ENCODE data around the gene TBC1D22A. TPM values are rescaled to one million over a fixed set of nuclear protein-coding genes. Genes with fewer than 3 reads are reported as not detected.

TBC1D22A gene
- polyA plus RNA-seq, 1 of the 3 experiments (the other 2 are of a cell fraction), result 16.5 TPM

DNA sequence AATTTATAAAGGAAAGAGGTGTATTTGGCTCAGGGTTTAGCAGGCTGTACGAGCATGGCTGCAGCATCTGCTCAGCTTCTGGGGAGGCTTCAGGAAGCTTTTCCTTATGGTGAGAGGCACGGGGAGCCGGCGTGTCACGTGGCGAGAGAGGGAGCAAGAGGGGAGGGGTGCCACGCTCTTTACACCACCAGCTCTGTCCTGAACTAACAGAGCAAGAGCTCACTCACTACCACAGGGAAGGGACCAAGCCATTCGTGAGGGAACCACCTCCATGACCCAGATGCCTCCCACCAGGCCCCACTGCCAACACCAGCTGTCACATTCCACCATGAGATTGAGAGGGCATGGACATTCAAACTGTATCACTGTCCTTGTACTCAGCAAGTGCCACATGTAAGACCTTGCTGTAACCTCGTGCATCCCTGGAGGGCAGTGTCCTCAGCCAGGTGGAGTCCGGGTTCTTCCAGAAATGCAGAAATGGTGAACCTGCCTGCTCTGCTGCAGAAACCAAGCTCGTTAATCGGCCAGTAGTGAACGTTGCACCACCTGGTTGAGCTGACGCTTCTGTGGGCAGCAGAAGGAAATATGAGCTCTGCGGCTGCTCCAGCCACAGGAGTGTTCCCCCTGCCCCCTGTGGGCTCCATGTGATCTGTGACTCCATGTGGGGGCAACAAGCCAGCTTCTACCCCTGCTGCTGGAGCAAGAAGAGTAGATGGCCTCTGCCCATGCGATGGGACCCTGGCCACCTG lies 368.6 kb downstream of the TBC1D22A start:
- Histone ChIP-seq H3K9me2 (no peaks in the 10 kb centered on the region), H3K9ac (no peak overlapping the region), H3K27ac (ENCODE audit: low read depth in 2 of 2, low read length in 1 of 2) (no peak overlapping the region), H3K27me3 (ENCODE audit: insufficient read depth) (no peaks in the 10 kb centered on the region), H3K36me3 (replicated peaks in 1 of 2; ENCODE audit: control insufficient read depth in 1 of 2, insufficient read depth in 2 of 2, low read length in 1 of 2) (no peaks in the 10 kb centered on the region), H3K79me2 (ENCODE audit: insufficient read depth) (no peaks in the 10 kb centered on the region), H3K4me3 (ENCODE audit: low read depth in 2 of 2, low read length in 1 of 2) (no peak overlapping the region), H2AFZ (ENCODE audit: low read depth) (no peak overlapping the region), H4K20me1 (ENCODE audit: insufficient read depth) (no peaks in the 10 kb centered on the region), H3K4me1 (ENCODE audit: control insufficient read depth in 1 of 2, insufficient read depth in 2 of 2, low read depth in 1 of 2, low read length in 1 of 2) (no peaks in the 10 kb centered on the region), H3F3A (replicated peaks; ENCODE audit: insufficient read depth) (no peaks in the 10 kb centered on the region), H3K9me3 (no peaks in the 10 kb centered on the region), H3K4me2 (no peak overlapping the region)
- WGBS (ENCODE audit: low lambda C conversion rate), result 92% methylated on average over 13 of the region's 16 CpGs
- POLR2A ChIA-PET, result no interaction called here
- no peak for DNase-seq
- CTCF ChIA-PET, result no interaction called here
- TF ChIP-seq MXI1 (IDR thresholded peaks at IDR 0.05; ENCODE audit: low read depth, low read length), result no peak
- TF ChIP-seq, protein P1, sequence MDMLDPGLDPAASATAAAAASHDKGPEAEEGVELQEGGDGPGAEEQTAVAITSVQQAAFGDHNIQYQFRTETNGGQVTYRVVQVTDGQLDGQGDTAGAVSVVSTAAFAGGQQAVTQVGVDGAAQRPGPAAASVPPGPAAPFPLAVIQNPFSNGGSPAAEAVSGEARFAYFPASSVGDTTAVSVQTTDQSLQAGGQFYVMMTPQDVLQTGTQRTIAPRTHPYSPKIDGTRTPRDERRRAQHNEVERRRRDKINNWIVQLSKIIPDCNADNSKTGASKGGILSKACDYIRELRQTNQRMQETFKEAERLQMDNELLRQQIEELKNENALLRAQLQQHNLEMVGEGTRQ (IDR thresholded peaks at IDR 0.05; ENCODE audit: borderline replicate concordance, low read depth, low read length), result no peak
- TF ChIP-seq, protein P2, sequence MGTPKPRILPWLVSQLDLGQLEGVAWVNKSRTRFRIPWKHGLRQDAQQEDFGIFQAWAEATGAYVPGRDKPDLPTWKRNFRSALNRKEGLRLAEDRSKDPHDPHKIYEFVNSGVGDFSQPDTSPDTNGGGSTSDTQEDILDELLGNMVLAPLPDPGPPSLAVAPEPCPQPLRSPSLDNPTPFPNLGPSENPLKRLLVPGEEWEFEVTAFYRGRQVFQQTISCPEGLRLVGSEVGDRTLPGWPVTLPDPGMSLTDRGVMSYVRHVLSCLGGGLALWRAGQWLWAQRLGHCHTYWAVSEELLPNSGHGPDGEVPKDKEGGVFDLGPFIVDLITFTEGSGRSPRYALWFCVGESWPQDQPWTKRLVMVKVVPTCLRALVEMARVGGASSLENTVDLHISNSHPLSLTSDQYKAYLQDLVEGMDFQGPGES (IDR thresholded peaks at IDR 0.05; ENCODE audit: low read depth, low read length), result no peak
- TF ChIP-seq, protein P3, sequence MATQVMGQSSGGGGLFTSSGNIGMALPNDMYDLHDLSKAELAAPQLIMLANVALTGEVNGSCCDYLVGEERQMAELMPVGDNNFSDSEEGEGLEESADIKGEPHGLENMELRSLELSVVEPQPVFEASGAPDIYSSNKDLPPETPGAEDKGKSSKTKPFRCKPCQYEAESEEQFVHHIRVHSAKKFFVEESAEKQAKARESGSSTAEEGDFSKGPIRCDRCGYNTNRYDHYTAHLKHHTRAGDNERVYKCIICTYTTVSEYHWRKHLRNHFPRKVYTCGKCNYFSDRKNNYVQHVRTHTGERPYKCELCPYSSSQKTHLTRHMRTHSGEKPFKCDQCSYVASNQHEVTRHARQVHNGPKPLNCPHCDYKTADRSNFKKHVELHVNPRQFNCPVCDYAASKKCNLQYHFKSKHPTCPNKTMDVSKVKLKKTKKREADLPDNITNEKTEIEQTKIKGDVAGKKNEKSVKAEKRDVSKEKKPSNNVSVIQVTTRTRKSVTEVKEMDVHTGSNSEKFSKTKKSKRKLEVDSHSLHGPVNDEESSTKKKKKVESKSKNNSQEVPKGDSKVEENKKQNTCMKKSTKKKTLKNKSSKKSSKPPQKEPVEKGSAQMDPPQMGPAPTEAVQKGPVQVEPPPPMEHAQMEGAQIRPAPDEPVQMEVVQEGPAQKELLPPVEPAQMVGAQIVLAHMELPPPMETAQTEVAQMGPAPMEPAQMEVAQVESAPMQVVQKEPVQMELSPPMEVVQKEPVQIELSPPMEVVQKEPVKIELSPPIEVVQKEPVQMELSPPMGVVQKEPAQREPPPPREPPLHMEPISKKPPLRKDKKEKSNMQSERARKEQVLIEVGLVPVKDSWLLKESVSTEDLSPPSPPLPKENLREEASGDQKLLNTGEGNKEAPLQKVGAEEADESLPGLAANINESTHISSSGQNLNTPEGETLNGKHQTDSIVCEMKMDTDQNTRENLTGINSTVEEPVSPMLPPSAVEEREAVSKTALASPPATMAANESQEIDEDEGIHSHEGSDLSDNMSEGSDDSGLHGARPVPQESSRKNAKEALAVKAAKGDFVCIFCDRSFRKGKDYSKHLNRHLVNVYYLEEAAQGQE (IDR thresholded peaks at IDR 0.05; ENCODE audit: low read depth, low read length), result no peak
- no peak for TF ChIP-seq RCOR1 (IDR thresholded peaks at IDR 0.05; ENCODE audit: low read length)
- no peak for TF ChIP-seq RFX5 (IDR thresholded peaks at IDR 0.05; ENCODE audit: low read length)

DNA sequence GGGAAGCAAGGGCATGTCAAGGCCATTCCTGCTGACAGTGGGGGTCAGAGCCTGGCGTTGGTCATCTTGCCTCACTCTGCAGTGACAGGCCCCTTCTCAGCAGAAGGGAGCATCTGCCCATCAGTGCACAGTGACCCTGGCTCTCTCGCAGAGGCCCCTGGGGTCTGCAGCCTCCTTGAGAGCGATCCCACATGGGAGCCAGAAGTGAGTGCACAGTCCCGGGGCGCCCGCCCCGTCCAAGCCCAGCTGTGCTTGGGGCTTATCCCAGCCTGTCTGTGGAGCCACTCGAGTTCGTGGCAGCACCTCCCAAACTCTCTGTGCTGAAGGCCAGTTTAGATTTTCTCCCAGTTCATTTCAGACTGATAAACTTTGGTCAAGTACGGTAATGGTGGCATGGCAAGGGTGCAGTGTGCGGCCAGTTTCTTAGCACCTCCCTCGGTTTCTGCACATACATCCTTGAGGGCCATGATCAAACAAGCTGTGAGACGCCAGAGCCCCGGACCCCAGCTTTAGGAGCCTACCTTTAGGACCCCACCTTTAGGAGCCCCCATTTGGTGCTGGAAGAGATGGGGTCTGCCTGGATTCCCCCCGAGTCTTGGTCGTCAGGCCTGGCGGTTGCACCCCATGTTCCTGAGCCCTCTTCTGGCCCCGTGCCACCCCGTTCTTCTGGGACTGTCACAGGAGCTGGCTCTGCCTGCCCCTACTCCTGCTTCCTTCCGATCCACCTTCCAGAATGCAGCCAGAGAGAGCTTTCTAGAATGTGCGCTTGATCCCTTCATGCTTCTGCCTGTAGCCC lies 369.4 kb downstream of the TBC1D22A start:
- H3K79me2 ChIP-seq (ENCODE audit: insufficient read depth), result no peaks in the 10 kb centered on the region
- CTCF ChIA-PET, result no interaction called here
- TF ChIP-seq RFX5 (IDR thresholded peaks at IDR 0.05; ENCODE audit: low read length) (no peak), MEF2A (IDR thresholded peaks at IDR 0.05; ENCODE audit: borderline replicate concordance, low read depth) (no peak), FOXM1 (IDR thresholded peaks at IDR 0.05; ENCODE audit: low read depth) (no peak), MXI1 (IDR thresholded peaks at IDR 0.05; ENCODE audit: low read depth, low read length) (no peak), EP300 (IDR thresholded peaks at IDR 0.05; ENCODE audit: borderline replicate concordance in 1 of 2, low read depth in 1 of 2, low read length in 1 of 2) (no peak), SIN3A (IDR thresholded peaks at IDR 0.05; ENCODE audit: borderline replicate concordance, low read depth, low read length) (no peak), JUND (IDR thresholded peaks at IDR 0.05) (no peak), RCOR1 (IDR thresholded peaks at IDR 0.05; ENCODE audit: low read length) (no peak)
- H3K27ac ChIP-seq (ENCODE audit: low read depth in 2 of 2, low read length in 1 of 2), result no peak overlapping the region
- WGBS (ENCODE audit: low lambda C conversion rate), result 96% methylated on average over 15 of the region's 21 CpGs
- no peaks in the 10 kb centered on the region for H3K9me3 ChIP-seq
- no peaks in the 10 kb centered on the region for H4K20me1 ChIP-seq (ENCODE audit: insufficient read depth)
- no peak overlapping the region for H3K4me2 ChIP-seq
- no peaks in the 10 kb centered on the region for H3K4me1 ChIP-seq (ENCODE audit: control insufficient read depth in 1 of 2, insufficient read depth in 2 of 2, low read depth in 1 of 2, low read length in 1 of 2)
- H3F3A ChIP-seq (replicated peaks; ENCODE audit: insufficient read depth), result no peaks in the 10 kb centered on the region
- H3K27me3 ChIP-seq (ENCODE audit: insufficient read depth), result no peaks in the 10 kb centered on the region
- no peak overlapping the region for H3K4me3 ChIP-seq (ENCODE audit: low read depth in 2 of 2, low read length in 1 of 2)
- POLR2A ChIA-PET, result no interaction called here
- no peak for DNase-seq
- no peaks in the 10 kb centered on the region for H3K9me2 ChIP-seq
- no peak overlapping the region for H2AFZ ChIP-seq (ENCODE audit: low read depth)
- H3K9ac ChIP-seq, result no peak overlapping the region
- no peaks in the 10 kb centered on the region for H3K36me3 ChIP-seq (replicated peaks in 1 of 2; ENCODE audit: control insufficient read depth in 1 of 2, insufficient read depth in 2 of 2, low read length in 1 of 2)
